GM12873 (cell line): ENCODE data around the gene KLHL22.

Experiments used
- CTCF ChIP-seq: IDR thresholded peaks from 2 replicates; pipeline ENCODE4 v1.5.1; 2012; ENCODE audit warnings: low read depth, mild to moderate bottlenecking, moderate library complexity, low read length, control low read depth; ENCODE audit not compliant: insufficient read depth; ENCODE audit errors: missing control alignments

Gene KLHL22

DNA sequence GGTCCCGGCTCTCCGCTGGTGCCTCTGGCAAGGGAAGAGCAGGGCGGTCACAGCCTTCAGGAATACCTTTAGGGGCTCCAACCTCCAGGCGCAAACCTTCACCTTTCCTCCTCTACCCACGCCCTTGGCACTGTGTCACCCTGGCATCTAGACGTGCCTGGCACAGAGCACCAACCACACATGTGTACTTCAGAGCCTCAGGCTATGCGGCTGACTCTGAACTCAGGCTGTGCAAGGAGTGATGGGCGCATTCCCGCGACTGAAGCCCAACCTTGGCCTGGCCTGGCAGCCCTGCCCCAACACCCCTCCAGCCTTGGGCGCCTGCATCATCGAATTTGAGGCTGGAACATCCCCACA lies 69.4 kb downstream of the KLHL22 start:
- TF ChIP-seq CTCF: no peak

GRCh38 chr22:20425566-20426258 lies 69.9 kb downstream of the KLHL22 start:
- TF ChIP-seq CTCF: no peak

GRCh38 chr22:20424932-20425565 lies 70.5 kb downstream of the KLHL22 start:
- no peak for TF ChIP-seq CTCF

DNA sequence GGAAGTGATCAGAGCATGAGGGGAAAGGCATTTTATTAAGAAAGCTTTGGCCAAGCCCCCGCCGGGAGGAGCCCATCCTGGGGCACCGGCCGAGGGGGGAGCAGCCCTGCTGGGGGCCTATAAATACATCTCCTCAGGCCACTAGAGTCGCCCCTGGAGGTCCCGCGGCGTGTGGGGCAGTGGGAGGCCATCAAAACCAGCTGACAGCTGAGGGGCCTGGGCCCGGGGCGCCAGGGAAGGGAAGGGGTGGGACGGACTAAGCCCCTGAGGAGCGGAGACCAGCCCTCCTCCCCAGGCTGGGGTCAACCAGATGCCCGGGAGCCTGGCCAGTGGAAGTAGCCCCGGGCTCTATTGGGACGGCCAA lies 71.0 kb downstream of the KLHL22 start:
- TF ChIP-seq CTCF: no peak

DNA sequence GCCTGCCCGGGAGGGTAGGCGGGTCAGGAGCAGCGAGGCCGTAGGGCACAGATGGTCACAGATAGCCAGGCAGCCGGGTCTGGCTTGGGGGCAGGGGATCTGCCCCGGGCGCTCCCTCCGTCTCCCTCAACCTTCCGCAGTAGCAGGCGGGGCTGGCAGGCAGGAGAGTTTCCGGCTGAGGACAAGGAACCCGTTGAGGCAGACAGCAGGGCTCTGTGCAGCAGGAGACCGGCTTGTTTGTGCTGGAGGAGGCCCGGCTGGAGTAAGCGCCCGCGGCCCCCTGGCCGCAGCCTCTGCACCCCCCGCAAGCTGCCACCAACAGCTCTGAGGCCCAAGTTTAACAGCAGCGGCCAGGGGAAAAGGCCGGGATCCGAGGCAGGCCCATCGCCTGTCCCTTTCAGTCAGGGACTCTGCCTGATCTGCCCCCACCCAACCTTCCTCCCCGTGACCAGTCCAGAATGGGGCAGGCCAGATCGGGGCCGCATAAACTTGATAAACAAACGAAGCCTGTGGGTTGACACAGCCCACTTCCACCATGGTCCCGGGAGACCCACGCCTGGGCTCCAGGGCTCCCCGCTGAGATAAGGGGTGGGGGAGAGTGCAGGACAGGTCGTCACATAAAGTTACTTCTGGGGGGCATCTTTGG lies 71.6 kb downstream of the KLHL22 start:
- TF ChIP-seq CTCF: no peak

GRCh38 chr22:20423008-20423905 lies 72.3 kb downstream of the KLHL22 start:
- TF ChIP-seq CTCF: no peak
